ENCODE results near the gene AKAP6.

GRCh38 chr14:32633224-32633859 lies 304.2 kb downstream of the AKAP6 start:
- TF ChIP-seq CTCF (IDR thresholded peaks at IDR 0.05; ENCODE audit: insufficient read depth, low read depth, low read length) (no peak), EZH2 (IDR thresholded peaks at IDR 0.05; ENCODE audit: insufficient read depth, low read length) (no peak)
